HuH-7.5 (cell line): ENCODE results near the gene EPB41L2.

ENCODE experiments used
- DNase-seq: peaks from one replicate; pipeline ENCODE4 v3.0.0; 2011; ENCODE audit warnings: low spot score

The EPB41L2 gene

GRCh38 chr6:130908958-130909357 is 154.1 kb downstream of the EPB41L2 start:
- DNase-seq, result no peak

GRCh38 chr6:130908188-130908587 is 154.9 kb downstream of the EPB41L2 start:
- DNase-seq, result no peak

GRCh38 chr6:130907687-130908086 is 155.4 kb downstream of the EPB41L2 start:
- DNase-seq, result no peak

- no peak for DNase-seq
Observed at GRCh38 chr6:130906736-130907381, 156.2 kb downstream of the EPB41L2 start.

GRCh38 chr6:130903602-130904001 is 159.4 kb downstream of the EPB41L2 start:
- no peak for DNase-seq

- no peak for DNase-seq
Observed at GRCh38 chr6:130903007-130903406, 160.0 kb downstream of the EPB41L2 start.

- no peak for DNase-seq
Observed at GRCh38 chr6:130900913-130901312, 162.1 kb downstream of the EPB41L2 start.

GRCh38 chr6:130896249-130896648 is 166.8 kb downstream of the EPB41L2 start:
- DNase-seq, result no peak

GRCh38 chr6:130895516-130895915 is 167.5 kb downstream of the EPB41L2 start:
- no peak for DNase-seq

- no peak for DNase-seq
Observed at GRCh38 chr6:130893766-130894165, 169.3 kb downstream of the EPB41L2 start.

- no peak for DNase-seq
Observed at GRCh38 chr6:130893277-130893676, 169.8 kb downstream of the EPB41L2 start.

GRCh38 chr6:130890521-130890971 is 172.5 kb downstream of the EPB41L2 start:
- DNase-seq, result no peak

- DNase-seq, result no peak
Observed at GRCh38 chr6:130889423-130889822, 173.6 kb downstream of the EPB41L2 start.

- no peak for DNase-seq
Observed at GRCh38 chr6:130888246-130888645, 174.8 kb downstream of the EPB41L2 start.

GRCh38 chr6:130886966-130887365 is 176.1 kb downstream of the EPB41L2 start:
- no peak for DNase-seq

- peak; percentile 28 for DNase-seq
Observed at GRCh38 chr6:130885392-130886192, 177.5 kb downstream of the EPB41L2 start.

- no peak for DNase-seq
Observed at GRCh38 chr6:130882370-130882769, 180.7 kb downstream of the EPB41L2 start.

- no peak for DNase-seq
Observed at GRCh38 chr6:130879826-130880225, 183.2 kb downstream of the EPB41L2 start.

- no peak for DNase-seq
Observed at GRCh38 chr6:130873746-130874145, 189.3 kb downstream of the EPB41L2 start.

- peak; percentile 10 for DNase-seq
Observed at GRCh38 chr6:130872250-130873095, 190.6 kb downstream of the EPB41L2 start.

- DNase-seq, result no peak
Observed at GRCh38 chr6:130870179-130870880, 192.7 kb downstream of the EPB41L2 start.

GRCh38 chr6:130869681-130870080 is 193.4 kb downstream of the EPB41L2 start:
- DNase-seq, result no peak
